ENCODE results near the gene SOCS7.

Gene SOCS7

DNA sequence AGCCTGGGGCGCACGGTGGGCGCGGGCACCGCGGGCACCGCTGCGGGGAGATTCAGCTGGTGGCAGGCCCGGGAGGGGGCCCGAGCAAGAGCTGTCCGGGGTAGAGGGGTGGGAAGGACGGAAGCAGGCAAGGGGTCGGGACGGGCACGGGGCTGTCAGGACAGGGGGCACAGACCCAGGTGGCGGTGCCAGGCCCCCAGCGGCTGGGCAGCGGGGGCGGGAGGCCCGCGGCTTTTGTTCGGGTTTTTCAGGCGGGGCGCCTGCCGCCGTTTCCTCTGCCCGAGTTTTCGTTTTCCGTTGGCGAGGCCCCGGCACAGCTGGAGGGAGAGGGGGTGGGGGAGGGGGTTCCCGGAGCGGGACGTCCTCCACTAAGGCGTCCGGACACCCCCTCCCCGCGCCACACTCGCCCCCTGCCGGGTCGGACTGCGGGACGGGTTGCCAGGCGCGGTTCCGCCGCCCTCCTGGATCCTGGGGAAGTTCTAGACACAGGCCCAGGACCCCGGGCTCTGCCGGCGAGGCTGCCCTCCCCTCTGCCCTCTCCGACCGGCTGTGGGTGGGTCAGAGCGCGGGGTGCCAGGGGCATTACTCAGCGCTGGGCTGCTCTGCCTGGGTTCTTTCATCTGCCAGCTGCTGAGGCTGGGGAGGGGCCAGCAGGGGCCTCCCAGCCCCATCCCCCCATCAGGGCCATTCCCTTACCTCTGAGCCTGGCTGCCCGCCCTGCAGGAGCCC, 77.2 kb downstream of the SOCS7 start:
- TF ChIP-seq, protein P1, sequence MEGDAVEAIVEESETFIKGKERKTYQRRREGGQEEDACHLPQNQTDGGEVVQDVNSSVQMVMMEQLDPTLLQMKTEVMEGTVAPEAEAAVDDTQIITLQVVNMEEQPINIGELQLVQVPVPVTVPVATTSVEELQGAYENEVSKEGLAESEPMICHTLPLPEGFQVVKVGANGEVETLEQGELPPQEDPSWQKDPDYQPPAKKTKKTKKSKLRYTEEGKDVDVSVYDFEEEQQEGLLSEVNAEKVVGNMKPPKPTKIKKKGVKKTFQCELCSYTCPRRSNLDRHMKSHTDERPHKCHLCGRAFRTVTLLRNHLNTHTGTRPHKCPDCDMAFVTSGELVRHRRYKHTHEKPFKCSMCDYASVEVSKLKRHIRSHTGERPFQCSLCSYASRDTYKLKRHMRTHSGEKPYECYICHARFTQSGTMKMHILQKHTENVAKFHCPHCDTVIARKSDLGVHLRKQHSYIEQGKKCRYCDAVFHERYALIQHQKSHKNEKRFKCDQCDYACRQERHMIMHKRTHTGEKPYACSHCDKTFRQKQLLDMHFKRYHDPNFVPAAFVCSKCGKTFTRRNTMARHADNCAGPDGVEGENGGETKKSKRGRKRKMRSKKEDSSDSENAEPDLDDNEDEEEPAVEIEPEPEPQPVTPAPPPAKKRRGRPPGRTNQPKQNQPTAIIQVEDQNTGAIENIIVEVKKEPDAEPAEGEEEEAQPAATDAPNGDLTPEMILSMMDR (IDR thresholded peaks at IDR 0.05; ENCODE audit: low read depth, low read length): no peak
- in situ Hi-C loops (cut with HindIII; ENCODE audit: low sequenced_read_pairs): no loop called here
- peak overlapping the region; percentile 67 for H3K4me3 ChIP-seq (ENCODE audit: low read depth, low read length)
- DNase-seq (ENCODE audit: low read depth, low spot score): peak; percentile 44

DNA sequence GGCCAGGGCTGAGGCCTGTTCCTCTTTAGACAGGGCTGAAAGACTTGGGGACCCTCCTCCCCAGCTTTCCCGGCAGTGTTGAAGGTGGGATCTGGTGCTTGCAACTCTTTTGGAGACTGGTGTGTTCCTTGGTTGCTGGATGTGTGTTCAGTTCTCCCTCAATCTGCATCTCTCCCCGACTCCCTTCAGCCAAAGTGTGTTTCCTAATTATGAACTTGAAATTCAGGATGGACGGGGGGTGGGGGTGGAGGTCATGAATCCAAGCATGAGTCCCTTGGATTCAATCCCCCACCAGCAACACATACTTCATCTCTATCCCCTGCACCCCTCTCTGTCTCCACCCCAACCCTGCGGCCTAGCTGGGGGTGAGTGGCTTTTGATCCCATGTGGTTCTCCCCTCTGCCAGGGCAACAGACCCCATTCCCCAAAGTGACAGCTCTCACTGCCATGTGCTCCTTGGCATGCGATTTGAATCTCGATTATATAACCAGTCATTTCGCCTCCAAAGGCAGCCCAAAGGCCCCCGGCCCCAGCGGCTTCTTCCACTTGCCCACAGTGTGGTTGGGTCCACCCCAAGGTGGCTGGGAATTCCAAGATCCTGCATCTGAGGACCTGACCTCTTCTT, 77.9 kb downstream of the SOCS7 start:
- TF ChIP-seq, protein P1 (IDR thresholded peaks at IDR 0.05; ENCODE audit: low read depth, low read length): no peak
- in situ Hi-C loops (cut with HindIII; ENCODE audit: low sequenced_read_pairs): no loop called here
- H3K4me3 ChIP-seq (ENCODE audit: low read depth, low read length): peak overlapping the region; percentile 67
- no peak for DNase-seq (ENCODE audit: low read depth, low spot score)

DNA sequence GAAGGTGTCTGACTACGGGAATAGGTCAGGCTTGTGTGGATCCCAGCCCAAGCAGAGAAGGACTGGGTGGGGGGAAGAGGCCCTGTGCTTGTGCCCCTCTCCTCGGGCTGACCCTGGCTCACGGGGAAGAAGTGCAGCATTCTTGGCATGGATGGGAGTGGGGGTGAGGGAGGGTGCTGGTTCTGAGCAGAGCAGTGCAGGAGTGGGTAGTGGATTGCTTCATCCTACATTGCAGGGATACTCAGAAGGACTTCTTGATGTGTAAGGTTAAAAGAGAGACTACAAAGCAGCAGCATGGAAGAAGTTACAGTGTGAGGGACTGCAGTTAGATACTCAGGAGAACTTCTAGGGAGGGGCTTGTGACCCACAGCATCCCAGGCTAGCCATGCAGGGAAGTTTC, 78.7 kb downstream of the SOCS7 start:
- in situ Hi-C loops (cut with HindIII; ENCODE audit: low sequenced_read_pairs): no loop called here
- DNase-seq (ENCODE audit: low read depth, low spot score): no peak
- peak overlapping the region; percentile 67 for H3K4me3 ChIP-seq (ENCODE audit: low read depth, low read length)
- TF ChIP-seq, protein P1 (IDR thresholded peaks at IDR 0.05; ENCODE audit: low read depth, low read length): no peak

DNA sequence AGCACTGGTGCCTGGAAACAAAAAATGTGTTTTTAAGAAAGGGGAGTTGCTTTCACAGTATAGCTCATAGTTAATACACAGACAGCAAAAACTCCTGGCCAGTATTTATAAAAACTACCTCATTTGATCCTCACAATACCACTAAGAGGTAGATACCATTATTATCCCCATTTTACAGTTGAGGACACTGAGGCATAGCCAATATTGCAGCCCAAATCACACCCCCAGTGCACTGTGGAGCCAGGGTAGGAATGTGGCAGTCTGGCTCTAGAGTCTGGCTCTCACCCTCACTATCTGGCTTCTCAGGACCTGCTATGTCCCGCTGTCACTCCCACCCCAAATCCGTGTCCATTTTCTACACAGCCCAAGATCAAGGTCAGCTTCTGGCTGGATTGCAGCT, 79.2 kb downstream of the SOCS7 start:
- in situ Hi-C loops (cut with HindIII; ENCODE audit: low sequenced_read_pairs): no loop called here
- DNase-seq (ENCODE audit: low read depth, low spot score): no peak
- TF ChIP-seq, protein P1 (IDR thresholded peaks at IDR 0.05; ENCODE audit: low read depth, low read length): no peak
- H3K4me3 ChIP-seq (ENCODE audit: low read depth, low read length): no peak overlapping the region

DNA sequence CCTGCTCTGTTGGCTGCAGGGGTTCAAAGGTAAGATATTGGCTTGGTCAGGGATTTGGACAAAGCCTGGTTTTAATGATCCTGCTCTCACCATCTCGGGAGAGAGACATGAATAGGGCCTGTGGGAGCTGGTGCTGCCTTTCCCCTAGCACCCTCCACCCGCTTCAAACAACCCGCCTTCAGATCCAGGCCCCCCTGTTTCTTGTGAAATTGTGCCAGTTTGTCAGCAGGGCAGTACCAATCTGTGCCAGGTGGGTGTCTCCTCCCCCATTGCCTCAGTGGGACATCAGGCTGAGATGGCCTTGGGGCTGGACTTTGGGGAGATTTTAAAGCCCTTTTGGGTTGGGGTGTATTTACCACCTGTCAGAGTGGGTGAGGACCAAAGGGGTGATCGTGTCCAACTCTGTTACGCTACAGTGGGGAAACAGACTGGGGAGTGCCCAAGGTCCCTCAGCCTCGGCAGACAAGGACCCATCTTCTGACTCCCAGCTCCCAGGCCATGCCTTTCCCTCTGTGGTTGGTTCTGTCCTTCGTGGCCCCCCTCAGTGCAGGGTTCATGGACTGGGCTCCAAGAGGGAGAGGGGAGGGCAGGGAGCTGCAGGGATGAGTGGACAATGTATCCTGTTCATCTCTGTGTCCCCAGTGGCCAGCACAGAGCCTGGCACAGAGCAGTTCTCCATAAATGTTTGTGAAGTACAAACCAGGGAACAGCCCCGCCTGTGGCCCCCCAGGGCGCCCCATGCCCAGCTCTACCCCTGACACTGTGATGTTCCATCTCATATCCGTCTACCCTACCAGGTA, 79.9 kb downstream of the SOCS7 start:
- TF ChIP-seq, protein P1 (IDR thresholded peaks at IDR 0.05; ENCODE audit: low read depth, low read length): no peak
- DNase-seq (ENCODE audit: low read depth, low spot score): no peak
- no peak overlapping the region for H3K4me3 ChIP-seq (ENCODE audit: low read depth, low read length)
- in situ Hi-C loops (cut with HindIII; ENCODE audit: low sequenced_read_pairs): no loop called here

DNA sequence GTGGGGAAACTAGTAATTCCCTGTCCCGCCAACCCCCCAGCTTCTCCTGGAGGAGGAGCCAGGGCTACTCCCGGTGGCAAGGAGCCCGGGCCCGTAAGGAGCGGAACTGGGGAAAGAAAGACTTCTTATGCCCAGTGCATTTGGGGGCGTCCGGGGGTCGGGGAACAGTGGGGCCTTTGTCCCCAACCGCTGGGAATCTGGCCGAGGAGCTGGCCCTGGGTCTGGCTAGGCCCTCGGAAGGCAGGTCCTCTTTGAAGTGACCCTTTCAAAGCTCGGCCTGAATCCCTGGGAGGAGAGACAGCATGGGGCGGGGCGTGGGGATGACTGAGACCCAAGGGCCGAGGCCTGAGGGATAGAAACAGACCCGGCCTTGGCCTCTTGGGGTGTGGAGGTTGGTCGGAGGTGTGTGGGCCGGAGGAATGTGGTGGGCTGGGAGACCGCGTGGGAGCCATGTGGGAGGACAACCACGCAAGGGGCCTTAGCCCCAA, 82.6 kb downstream of the SOCS7 start:
- in situ Hi-C loops (cut with HindIII; ENCODE audit: low sequenced_read_pairs): no loop called here
- no peak overlapping the region for H3K4me3 ChIP-seq (ENCODE audit: low read depth, low read length)
- TF ChIP-seq, protein P1 (IDR thresholded peaks at IDR 0.05; ENCODE audit: low read depth, low read length): no peak
- DNase-seq (ENCODE audit: low read depth, low spot score): no peak
